ENCODE measurements around the gene CEBPE. TPM values are rescaled to one million over a fixed set of nuclear protein-coding genes. Genes with fewer than 3 reads are reported as not detected.
A peak's percentile ranks its signal among the peaks of the same experiment; 100 is the strongest.

The CEBPE gene
- total RNA-seq = under 1 TPM in 1 of 2 donors, not detected in 1; 0.19 TPM
- long read RNA-seq, donor 1 = 0 reads
- long read RNA-seq, donor 2 = 0 reads

DNA sequence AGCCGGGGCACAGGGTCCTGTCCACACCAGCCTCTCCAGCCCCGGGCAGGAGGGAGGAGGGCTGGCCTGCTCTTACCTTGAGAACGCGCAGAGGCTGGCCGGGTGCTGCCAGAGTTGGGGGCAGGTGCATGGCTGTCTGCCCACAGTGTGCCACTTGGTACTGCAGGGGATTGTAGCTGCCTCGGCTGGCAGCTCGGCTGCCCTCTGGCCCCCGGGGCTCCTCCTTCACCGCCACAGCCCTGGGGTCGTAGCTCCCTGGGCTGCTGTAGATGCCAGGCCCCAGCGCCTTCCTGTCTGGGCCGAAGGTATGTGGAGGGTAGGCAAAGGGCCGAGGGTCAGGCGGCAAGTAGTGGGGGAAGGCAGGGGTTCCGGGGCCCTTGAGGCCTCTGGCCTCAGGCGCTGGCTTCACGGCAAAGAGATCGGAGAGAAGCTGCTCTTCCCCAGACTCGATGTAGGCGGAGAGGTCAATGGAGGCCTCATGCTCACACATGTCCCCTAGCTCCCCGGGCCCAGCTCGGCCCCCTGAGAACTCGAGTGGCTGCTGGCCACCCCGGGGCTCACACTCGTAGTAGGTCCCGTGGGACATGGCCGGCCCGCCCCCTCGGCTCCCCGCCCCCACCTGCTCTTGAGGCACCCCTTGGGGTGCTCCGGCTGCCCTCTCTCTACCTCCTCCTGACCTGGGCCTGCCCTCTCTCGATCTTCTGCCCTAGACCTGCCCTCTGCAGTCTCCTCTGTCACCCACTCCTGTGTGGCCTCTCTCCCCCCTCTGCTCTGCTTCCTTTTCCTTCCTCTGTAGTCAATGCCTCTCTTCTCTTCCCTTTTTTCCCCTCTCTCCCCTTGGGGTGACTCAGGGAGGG, at the start of gene CEBPE:
Gene CEBPE, minus strand, starts transcription at position 750 of the 857 bp plus-strand sequence. Its CDS starts 164 bp downstream, at position 586.
- intact Hi-C loops (cut with DNase I) = no loop called here
- DNase-seq (ENCODE audit: low spot score) = peak; percentile 81

DNA sequence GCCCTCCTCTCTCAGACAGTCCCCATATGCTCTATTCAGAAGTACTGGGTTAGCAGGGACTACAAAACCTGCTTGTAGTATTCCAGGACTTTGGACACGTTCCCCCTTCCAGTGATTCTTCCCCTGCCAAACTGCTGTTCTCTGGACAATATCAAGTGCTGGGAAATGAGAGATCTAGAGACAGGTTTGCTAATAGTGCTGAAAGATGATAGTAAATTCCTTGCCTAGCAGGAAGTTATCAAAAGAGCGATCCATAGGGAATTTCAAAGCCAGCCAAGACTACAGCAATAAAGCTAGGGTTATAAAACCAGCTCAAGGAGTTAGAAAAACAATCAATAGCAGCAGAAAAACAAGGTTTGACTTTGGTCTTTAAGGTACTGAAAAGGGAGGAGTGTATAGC, 49.2 kb upstream of the CEBPE start:
- intact Hi-C loops (cut with DNase I) = no loop called here
- no peak for DNase-seq (ENCODE audit: low spot score)

DNA sequence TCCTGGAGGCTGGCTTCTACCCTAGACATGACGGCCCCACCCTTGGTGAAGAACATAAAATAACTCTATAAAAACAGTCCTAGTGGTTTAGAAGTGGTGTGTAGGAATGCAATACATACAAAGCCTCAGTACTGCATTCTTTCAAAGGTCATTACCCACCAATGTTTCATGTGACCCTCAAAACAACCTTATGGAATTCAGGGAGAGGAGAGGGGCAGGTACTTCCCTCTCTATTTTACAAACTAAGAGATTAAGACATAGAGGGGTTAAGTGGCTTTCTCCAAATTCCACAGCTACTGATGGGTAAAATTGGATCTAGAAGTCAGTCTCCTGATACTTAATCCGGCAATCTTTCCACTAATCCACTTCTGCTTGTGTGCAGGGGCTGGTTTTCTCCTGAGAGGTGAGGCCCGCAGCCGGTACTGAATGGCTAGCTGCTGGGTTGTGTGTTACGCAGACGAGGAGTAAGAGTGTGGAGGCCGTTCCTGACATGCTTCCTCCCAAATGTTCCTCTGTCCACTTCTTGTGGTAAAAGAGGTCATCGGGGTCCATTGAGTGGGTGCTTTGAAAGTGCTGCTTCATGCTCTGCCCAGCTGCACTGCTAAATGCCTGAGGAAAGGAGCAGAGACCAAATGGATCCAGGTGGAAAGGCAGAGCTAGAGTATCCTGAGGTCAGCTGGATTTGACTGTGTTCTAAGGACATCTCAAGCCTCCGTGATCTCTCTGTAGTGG, 48.2 kb upstream of the CEBPE start:
- intact Hi-C loops (cut with DNase I) = no loop called here
- DNase-seq (ENCODE audit: low spot score) = no peak

DNA sequence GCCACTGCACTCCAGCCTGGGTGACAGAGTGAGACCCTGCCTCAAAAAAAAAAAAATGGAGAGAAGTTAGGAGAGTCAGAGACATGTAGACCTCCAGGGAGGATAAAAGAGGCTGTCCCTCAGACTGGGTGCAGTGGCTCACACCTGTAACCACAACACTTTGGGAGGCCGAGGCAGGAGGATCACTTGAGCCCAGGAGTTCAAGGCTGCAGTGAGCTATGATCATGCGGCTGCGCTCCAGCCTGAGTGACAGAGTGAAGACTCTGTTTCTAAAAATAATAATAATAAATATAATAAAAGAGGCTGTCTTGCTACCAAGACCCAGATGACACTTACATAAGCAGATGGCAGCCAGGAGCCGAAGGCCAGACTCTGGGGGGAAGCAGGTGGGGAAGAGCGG, 45.9 kb upstream of the CEBPE start:
- DNase-seq (ENCODE audit: low spot score) = no peak
- intact Hi-C loops (cut with DNase I) = no loop called here

DNA sequence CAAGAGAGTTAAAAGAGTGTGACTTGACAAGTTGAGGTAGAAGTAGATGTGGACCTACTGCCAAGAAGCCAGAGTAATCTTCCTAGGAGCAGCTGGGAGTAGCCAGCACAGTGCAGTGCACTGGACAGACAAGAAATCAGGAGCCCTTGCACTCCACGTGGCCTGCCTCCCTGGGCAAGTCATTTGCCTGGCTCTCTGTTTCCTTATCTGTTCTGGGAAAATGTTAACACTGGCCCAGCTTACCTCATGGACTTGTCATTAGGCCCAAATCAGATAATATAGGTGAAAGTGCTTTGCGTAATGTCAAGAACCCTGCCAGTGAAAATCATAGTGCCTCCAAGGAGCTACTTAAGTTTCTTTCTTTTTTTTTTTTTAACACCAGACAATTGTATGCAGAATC, 45.2 kb upstream of the CEBPE start:
- intact Hi-C loops (cut with DNase I) = no loop called here
- no peak for DNase-seq (ENCODE audit: low spot score)

DNA sequence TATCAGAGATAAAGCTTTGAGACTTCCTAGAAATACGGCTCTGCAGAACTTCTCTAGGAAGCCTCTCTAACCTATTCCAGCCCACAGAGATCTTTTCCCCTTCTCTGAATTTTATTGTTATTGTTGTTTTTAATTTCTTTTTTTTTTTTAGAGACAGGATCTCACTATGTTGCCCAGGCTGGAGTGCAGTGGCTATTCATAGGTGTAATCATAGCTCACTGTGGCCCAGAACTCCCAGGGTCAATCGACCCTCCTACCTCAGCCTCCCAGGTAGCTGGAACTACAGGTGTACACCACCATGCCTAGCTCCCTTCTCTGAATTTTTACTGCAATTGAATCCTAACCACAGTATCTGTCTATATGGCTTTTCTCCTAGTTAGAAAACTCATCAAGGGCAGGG, 44.8 kb upstream of the CEBPE start:
- intact Hi-C loops (cut with DNase I) = no loop called here

DNA sequence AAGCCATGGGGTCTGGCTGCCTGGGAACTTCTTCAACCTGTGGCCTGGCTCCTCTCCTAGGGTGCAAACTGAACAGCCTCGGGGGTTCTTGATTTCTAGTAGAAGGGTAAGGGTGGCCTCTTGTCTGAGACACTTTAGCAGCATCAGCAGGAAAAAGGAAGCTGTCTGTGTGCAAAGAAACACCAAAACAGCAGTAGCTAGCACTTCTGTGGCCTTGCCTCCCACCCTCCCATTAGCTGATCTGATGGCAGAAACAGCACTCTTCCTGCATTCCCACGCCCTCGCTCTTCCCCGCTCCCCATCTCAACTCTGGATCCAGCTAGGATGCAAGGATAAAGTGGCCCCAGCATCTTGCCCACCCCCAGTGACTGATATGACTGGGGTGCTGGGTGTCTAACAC, 43.7 kb upstream of the CEBPE start:
- intact Hi-C loops (cut with DNase I) = no loop called here
- no peak for DNase-seq (ENCODE audit: low spot score)

More for the DNA sequence above, 44.8 kb upstream of the CEBPE start:
- DNase-seq (ENCODE audit: low spot score) = no peak

DNA sequence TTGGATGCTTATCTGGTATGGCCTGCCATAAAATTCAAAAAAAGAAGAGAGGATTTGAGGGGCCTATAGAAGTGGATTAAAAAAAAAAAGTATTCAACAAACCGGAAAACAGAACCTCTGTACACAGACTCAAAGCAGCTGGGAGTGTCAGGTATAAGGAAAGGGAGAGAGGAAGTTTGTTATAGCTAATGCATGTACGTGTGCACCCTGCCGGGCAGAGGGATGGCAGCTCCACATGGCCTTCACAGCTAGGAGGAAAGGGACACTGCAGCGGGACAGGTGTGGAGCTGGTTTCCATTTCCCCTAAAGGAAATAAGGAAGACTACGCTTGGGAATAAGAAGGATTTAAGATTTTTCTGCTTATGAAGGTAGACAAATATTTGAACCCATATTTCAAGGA, 43.0 kb upstream of the CEBPE start:
- intact Hi-C loops (cut with DNase I) = no loop called here
- no peak for DNase-seq (ENCODE audit: low spot score)

DNA sequence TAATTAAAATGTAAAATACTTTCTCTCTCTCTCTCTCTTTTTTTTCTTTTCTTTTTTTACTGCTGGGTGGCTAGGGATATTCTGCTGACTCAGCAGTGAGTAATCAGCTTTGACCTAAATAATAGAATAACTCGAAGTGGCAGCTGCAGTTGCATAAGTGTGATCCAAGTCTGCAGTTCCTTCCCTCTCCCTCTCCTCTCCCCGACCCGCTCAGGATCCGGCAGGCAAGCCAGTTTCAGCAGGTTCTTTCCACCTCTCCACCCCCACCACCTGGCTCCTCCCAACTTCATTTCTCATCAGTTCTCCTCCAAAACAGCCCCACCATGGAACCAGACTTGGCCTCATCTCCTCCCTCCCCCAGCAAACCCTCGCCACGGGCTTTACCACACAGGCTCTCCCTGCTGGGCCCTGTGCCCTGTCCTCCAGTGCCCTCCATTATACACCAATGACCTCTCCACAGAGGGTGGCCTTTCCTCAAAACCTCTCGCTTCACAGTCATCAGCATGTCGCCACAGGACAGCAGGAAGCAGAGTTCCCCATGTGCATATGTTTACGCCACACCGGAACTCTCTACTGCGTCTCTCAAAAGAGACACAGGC, 42.0 kb upstream of the CEBPE start:
- DNase-seq (ENCODE audit: low spot score) = no peak
- intact Hi-C loops (cut with DNase I) = no loop called here

DNA sequence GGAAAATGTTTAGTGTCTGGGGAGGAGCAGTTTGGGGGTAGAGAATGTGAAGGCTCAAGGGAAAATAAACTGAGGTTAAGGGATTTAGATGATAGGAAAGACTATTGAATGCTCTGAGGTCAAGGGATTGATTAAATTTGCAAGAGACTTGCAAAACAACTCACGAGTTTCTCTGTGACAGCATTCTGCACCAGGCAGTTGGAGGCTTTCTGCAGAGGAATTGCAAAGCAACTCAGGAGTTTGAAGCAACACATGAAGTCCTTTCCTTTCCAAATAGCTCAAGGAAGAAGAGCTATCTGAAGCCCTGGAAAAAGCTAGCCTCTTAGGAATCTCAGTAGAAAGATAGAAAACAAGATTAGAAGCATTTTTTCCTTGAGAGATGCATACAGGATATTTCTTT, 40.5 kb upstream of the CEBPE start:
- no peak for DNase-seq (ENCODE audit: low spot score)
- intact Hi-C loops (cut with DNase I) = no loop called here

DNA sequence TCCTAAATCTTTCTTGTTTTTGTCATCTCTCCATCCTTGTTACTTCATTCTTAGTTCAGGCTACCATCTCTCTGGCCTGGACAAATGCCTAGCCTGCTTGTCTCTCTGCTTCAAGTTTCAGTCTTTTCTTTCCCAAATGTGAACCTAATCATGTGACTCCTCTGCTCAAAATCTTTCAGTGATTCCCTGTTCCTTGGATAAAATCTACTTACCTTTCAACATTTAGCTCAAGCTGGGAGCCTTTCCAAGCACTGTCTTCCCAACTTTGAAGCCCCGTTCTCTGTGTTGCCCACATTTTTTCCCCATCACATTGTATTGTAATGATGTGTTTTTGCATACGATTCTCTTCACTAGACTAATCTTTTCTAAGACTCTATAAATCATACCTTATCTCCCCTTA, 39.7 kb upstream of the CEBPE start:
- no peak for DNase-seq (ENCODE audit: low spot score)
- intact Hi-C loops (cut with DNase I) = no loop called here

DNA sequence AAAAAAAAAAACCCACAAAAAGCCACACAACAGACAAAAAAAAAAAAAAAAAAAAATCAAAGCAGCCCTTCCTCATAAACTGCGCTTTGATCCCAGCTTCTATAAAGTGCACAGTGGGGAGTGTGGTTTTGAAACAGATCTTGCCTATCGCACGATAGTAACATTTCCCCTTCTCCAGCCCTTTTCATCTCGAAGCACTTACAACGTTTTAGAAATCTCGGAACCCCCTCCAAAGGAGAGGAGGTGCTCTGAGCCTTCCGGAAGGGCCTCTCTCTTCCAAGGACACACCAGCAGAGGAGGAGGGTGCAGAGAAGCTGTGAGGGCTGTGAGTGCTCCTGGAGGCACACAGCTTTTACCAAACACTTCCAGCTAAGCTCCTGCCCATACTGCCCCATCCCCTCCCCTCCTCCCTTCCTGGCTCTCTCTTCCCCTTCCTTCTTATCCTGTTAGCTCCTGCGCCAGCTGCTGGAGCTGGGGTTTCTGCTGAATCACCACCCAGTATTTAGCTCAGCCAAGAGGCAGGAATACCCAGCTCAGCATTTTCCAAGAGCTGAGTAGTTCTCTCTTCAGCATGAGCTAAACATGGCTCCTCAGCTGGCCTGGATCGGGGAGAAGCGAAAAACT, 36.0 kb upstream of the CEBPE start:
- intact Hi-C loops (cut with DNase I) = no loop called here
- DNase-seq (ENCODE audit: low spot score) = peak; percentile 92

DNA sequence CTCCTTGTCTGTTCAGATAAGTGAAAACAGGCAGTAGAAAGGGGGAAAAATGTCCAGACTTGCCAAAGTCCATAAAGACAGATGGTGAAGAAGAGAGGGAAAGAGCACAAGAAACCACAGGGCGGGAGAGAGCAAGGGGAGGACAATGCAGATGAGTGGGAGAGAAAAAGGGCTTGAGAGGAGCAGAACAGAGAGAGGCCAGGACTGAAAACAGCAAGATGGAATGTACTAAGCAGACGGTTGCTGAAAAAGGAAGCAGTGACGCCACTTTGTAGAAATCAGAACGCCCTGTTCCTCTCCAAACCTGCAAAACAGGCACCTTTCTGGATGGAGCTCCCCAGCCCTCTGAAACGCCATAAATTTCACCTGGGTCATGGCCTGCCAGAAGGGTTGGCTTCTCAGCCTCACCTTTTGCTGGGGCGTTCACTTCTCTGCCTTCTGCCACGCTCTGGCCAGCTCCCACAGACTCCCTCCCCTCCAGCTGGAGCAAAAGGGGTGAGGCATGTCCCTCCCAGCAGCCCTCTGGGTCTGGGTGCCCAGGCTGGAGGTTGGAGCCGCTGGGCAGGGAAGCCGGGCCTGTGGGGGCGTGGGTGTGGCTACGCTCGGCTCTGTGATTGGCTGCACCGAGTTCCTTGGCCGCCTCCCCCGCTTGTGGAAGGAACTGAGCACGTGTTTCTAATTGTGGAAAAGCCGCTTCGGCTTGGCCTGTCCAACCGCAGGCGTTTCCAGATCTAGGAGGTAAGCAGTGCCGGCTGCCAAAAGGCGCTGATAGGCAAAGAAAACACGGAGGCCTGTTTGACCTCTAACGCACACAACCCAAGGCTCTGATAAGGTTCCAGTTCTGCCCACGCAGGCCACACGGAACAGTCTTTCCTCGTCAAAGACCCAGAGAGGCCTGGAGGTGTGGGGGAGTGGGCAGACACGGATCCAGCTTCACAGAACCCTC, 35.1 kb upstream of the CEBPE start:
- peak; percentile 97 for DNase-seq (ENCODE audit: low spot score)
- intact Hi-C loops (cut with DNase I) = no loop called here

DNA sequence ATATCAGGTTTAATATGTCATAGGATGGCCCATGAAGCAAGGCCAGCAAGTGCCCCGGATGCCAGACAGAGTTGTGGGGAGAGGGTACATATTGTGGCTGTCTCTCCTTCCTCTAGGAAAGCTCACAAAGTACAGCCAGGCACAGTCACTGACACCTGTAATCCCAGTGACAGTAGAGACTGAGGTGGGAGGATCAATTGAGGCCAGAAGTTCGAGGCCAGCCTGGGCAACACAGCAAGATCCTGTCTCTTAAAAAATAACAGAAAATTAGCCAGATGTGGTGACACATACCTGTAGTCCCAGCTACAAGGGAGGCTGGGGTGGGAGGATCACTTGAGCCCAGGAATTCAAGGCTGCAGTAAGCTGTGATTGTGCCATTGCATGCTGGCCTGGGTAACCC, 32.3 kb upstream of the CEBPE start:
- no peak for DNase-seq (ENCODE audit: low spot score)
- intact Hi-C loops (cut with DNase I) = no loop called here

DNA sequence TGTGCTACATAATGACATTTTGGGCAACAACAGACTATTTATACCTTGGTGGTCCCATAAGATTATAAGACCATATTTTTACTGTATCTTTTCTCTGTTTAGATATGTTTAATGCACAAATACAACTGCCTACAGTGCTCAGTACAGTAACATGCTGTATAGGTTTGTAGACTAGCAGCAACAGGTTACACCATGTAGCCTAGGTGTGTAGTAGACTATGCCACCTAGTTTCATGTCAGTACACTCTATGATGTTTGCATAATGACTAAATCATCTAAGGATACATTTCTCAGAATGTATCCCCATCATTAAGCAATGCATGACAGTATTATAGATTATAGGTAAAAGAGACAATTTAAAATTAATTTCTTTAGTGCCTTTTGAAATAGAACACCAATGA, 30.7 kb upstream of the CEBPE start:
- intact Hi-C loops (cut with DNase I) = no loop called here

DNA sequence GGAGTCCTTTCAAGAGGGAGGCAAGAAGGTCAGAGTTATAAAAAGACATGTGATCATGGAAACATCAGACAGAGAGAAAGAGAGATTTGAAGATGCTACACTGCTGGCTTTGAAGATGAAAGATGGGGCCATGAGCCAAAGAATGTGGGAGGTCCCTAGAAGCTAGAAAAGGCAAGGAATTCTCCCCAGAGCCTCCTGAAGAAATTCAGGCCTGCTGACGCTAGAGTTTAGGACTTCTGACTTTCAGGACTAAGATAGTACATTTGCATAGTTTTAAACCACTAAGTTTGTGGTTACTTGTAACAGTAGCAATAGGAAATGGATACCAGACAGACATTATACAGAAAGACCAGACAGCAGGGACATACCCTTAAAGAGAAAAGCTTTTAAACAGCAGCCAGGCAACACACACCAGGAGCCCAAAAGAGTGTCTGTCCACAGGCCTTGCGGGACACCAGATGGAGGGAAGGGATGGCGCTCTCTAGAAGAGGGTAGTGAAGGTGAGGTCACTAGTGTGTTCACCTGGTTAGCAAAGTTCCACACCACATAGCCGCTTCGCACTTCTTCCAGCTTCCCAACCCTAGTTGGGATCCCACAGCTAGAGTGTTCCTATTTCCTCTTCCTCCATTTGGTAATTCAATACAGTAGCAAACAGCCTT, 29.7 kb upstream of the CEBPE start:
- DNase-seq (ENCODE audit: low spot score) = no peak
- intact Hi-C loops (cut with DNase I) = no loop called here

More for the DNA sequence above, 30.7 kb upstream of the CEBPE start:
- no peak for DNase-seq (ENCODE audit: low spot score)

DNA sequence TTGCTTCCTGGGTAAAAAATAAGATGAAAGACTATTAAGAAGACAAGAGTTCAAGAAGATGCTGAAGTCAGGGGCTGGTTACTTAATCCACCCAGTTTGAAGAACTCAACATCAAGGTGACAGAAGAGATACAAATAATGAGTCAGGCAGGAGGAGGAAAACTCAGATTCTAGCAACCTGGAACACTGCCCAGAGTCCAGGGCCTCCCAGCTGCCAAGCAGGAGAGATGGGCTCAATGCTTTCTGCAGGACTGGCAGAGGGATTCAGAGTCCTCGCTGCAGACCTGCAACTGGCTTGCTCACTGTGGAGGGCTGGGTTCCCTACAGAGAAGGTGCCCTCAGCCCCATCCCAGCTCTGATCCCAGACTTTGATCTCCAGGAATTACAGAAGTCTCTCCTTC, 28.6 kb upstream of the CEBPE start:
- intact Hi-C loops (cut with DNase I) = no loop called here
- no peak for DNase-seq (ENCODE audit: low spot score)

DNA sequence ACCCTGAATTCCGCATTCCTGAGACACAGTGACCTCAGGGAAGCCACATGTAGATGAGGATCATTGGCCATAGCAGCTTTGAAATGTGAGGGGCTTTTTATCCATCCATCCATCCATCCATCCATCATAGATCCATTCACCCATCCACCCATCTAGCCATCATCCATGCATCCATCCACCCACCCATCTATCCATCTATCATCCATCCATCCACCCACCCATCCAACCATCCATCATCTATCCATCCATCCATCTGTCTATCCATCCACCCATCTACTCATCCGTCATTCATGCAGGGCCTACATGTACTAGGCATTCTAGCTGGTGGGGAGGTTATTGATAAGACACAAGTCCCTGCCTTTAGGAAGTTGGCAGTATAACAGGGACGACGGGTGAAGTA, 27.9 kb upstream of the CEBPE start:
- intact Hi-C loops (cut with DNase I) = no loop called here

More for the DNA sequence above, 27.9 kb upstream of the CEBPE start:
- no peak for DNase-seq (ENCODE audit: low spot score)

Data from posterior vena cava (tissue), 2 donors.